GM12878 (cell line): ENCODE measurements around the gene ADAMTS1. TPM values are rescaled to one million over a fixed set of nuclear protein-coding genes. Genes with fewer than 3 reads are reported as not detected.

Experiments
- ATAC-seq: fragments of 200-7000 bp; cut with Tn5 transposase; 3 replicates; pipeline ENCODE4 v1.9.1; 2020; ENCODE audit warnings: mild to moderate bottlenecking, moderate library complexity
- BruUV-seq: library from RNA; stranded (reverse); fragments of 400-500 nt; replicated peaks from 2 replicates; lab custom pipeline; 2021; lab: Mats Ljungman, UMichigan
- CTCF ChIA-PET: fragments of 300-600 bp; sonication (Branson Sonifier 250); formaldehyde crosslinking; extraction: SDS; loops from one replicate; lab custom pipeline; 2021; ENCODE audit warnings: inconsistent platforms; lab: Yijun Ruan, JAX
- POLR2A ChIA-PET: fragments of 350-600 bp; formaldehyde crosslinking; extraction: SDS; loops from one replicate; lab custom pipeline; 2021; ENCODE audit warnings: inconsistent platforms; lab: Charles Lee
- RAD21 ChIA-PET: fragments of 300-600 bp; sonication (Branson Sonifier 250); formaldehyde crosslinking; loops from one replicate; lab custom pipeline; 2023; ENCODE audit warnings: antibody characterized with exemption; ENCODE audit not compliant: unreplicated experiment; lab: Charles Lee
- SMC1A ChIA-PET: fragments of 300-600 bp; sonication (Branson Sonifier 250); formaldehyde crosslinking; loops from one replicate; lab custom pipeline; 2023; ENCODE audit not compliant: unreplicated experiment, uncharacterized antibody; lab: Charles Lee
- DNase-seq: peaks from one replicate; pipeline ENCODE4 v3.0.0-alpha.2; 2011; ENCODE audit warnings: low read depth, low spot score
- FAIRE-seq: peaks from 3 replicates; lab custom pipeline; 2011; peaks lifted over from hg19 to GRCh38; lab: Jason Lieb, UNC
- H2AFZ ChIP-seq: 2 replicates; pipeline ENCODE4 v1.6.0; 2011; ENCODE audit warnings: low read depth, low read length, control low read depth; ENCODE audit not compliant: control insufficient read depth
- H3K27ac ChIP-seq: 2 replicates; pipeline ENCODE4 v1.5.1; 2011; ENCODE audit warnings: control low read depth; ENCODE audit not compliant: control insufficient read depth, insufficient read depth
- H3K27me3 ChIP-seq, 2 experiments: replicated peaks in 1 of 2; 2 replicates each; pipeline versions ENCODE4 v1.6.0 to v1.6.1; 2011; ENCODE audit warnings: low read length in 1 of 2; ENCODE audit not compliant: control insufficient read depth in 2 of 2, insufficient read depth in 2 of 2
- H3K36me3 ChIP-seq, 2 experiments: 2 replicates each; pipeline ENCODE4 v1.5.1; 2011; ENCODE audit warnings: low read length in 1 of 2; ENCODE audit not compliant: control insufficient read depth in 2 of 2, insufficient read depth in 2 of 2
- H3K4me1 ChIP-seq: 2 replicates; pipeline ENCODE4 v1.6.1; 2011; ENCODE audit warnings: mild to moderate bottlenecking, low read length, moderate library complexity, mixed read lengths; ENCODE audit not compliant: control insufficient read depth, insufficient read depth
- H3K4me2 ChIP-seq: 2 replicates; pipeline ENCODE4 v1.6.0; 2011; ENCODE audit warnings: control low read depth; ENCODE audit not compliant: control insufficient read depth, insufficient read depth
- H3K4me3 ChIP-seq: fragments of 200-600 bp; sonication (generic); 2 replicates; pipeline ENCODE4 v1.5.1; 2016
- H3K79me2 ChIP-seq: 2 replicates; pipeline ENCODE4 v1.6.0; 2011; ENCODE audit warnings: low read length; ENCODE audit not compliant: control insufficient read depth, insufficient read depth
- H3K9ac ChIP-seq: 2 replicates; pipeline ENCODE4 v1.8.0; 2011; ENCODE audit warnings: low read length, control low read depth, mixed read lengths; ENCODE audit not compliant: control insufficient read depth, insufficient read depth
- H3K9me3 ChIP-seq: replicated peaks from 3 replicates; pipeline ENCODE4 v1.5.1; 2011; ENCODE audit warnings: mild to moderate bottlenecking, low read length; ENCODE audit not compliant: control insufficient read depth, insufficient read depth
- H4K20me1 ChIP-seq: 2 replicates; pipeline ENCODE4 v1.6.0; 2011; ENCODE audit not compliant: control insufficient read depth, insufficient read depth
- FOXM1 ChIP-seq: IDR thresholded peaks from 2 replicates; pipeline ENCODE4 v1.6.1; 2012; ENCODE audit warnings: low read depth, mild to moderate bottlenecking, inconsistent platforms, low read length, moderate library complexity
- RB1 ChIP-seq: fragments of 450-650 bp; formaldehyde crosslinking; IDR thresholded peaks from 2 replicates; pipeline ENCODE4 v1.6.1; 2017; ENCODE audit warnings: mild to moderate bottlenecking, borderline replicate concordance
- SUZ12 ChIP-seq: fragments of 200-600 bp; sonication (generic); IDR thresholded peaks from one replicate; pipeline ENCODE4 v1.6.1; 2018; ENCODE audit warnings: antibody characterized with exemption, mild to moderate bottlenecking; ENCODE audit not compliant: unreplicated experiment
- ZNF24 ChIP-seq: fragments of 450-650 bp; IDR thresholded peaks from 2 replicates; pipeline ENCODE4 v1.6.1; 2017; ENCODE audit warnings: antibody characterized with exemption, mild to moderate bottlenecking
- WGBS: methylation state at CpG from one replicate; pipeline ENCODE4 v1.1.6; 2016; ENCODE audit warnings: low lambda C conversion rate; ENCODE audit not compliant: insufficient replicate concordance, insufficient coverage; ENCODE audit errors: missing lambda C conversion rate; 5-methylcytosine and 5-hydroxymethylcytosine counted together
- in situ Hi-C: fragments of 300-500 bp; cut with MboI; formaldehyde crosslinking; loops from 9 replicates; pipeline ENCODE4 v1.14.3; 2018; ENCODE audit warnings: mixed read lengths
- intact Hi-C: fragments of 100-400 bp; cut with micrococcal nuclease; formaldehyde crosslinking; loops from one replicate; pipeline ENCODE4 v1.14.2; 2022; ENCODE audit not compliant: unreplicated experiment
- polyA plus RNA-seq, 11 experiments: library from polyadenylated mRNA; depleted of rRNA in 4 of 11; unstranded in 6 of 11; stranded (reverse) in 5 of 11; fragments of >200 nt; fragmentation: Nextera tagmentation in 4 of 11; fragmentation: Illumina TruSeq in 1 of 11; extraction: Ambion mirVana in 4 of 11; extraction: Trizol in 1 of 11; gene quantifications; 1 replicate in 1 of 11; 2 replicates in 10 of 11; pipeline versions ENCODE4 v1.2.1 to v1.2.3, GENCODE V29; 2011 to 2016; ENCODE audit warnings: inconsistent platforms in 2 of 11, missing spikeins in 2 of 11, low read depth in 1 of 11
- total RNA-seq, 4 experiments: library from RNA; depleted of rRNA in 3 of 4; stranded (reverse); fragments of >200 nt in 3 of 4; fragmentation: Illumina TruSeq in 1 of 4; extraction: Trizol in 1 of 4; gene quantifications; 2 replicates each; pipeline versions ENCODE4 v1.2.1 to v1.2.3, GENCODE V29; 2013 to 2021

ADAMTS1 gene
- total and polyA plus RNA-seq, 10 of the 15 experiments (the other 5 are each of a cell fraction or from before 2014, with no cell fraction given), result 0.06 to 0.21 (median 0.08) TPM; not detected in 6

- 22% methylated on average over 44 of the region's 50 CpGs for WGBS
- no peak for DNase-seq
- H3K9ac ChIP-seq, result no peak overlapping the region
- ATAC-seq, result no peak
- H3K4me1 ChIP-seq, result no peaks in the 10 kb centered on the region
- SMC1A ChIA-PET, result no interaction called here
- H3K27ac ChIP-seq, result no peak overlapping the region
- no peaks in the 10 kb centered on the region for H4K20me1 ChIP-seq
- H3K79me2 ChIP-seq, result no peaks in the 10 kb centered on the region
- H2AFZ ChIP-seq, result no peak overlapping the region
- RAD21 ChIA-PET, result no interaction called here
- BruUV-seq, result no TSS peak
- H3K27me3 ChIP-seq, result no peaks in the 10 kb centered on the region
- CTCF ChIA-PET, result interaction anchor here (0.8 to 1.6 kb wide), 2 partner anchors 1899 to 1900 kb away, joined by 3 to 10 read pairs; no protein-coding TSS in a partner anchor
- no peak for FAIRE-seq
- H3K9me3 ChIP-seq, result peaks cover 3% of the 10 kb centered on the region; the same call in 1 of the 3 replicates
- H3K4me3 ChIP-seq, result no peak overlapping the region
- 0 out of 2 replicates have a peak overlapping the region, but pooled peaks have one; percentile 3 for H3K4me2 ChIP-seq
- intact Hi-C loops, result loop anchor here (5.0 to 10.0 kb wide), 3 partner anchors 1206 to 1669 kb away; no protein-coding TSS in a partner anchor
- POLR2A ChIA-PET, result no interaction called here
- in situ Hi-C loops, result no loop called here
- no peaks in the 10 kb centered on the region for H3K36me3 ChIP-seq
- no peak for TF ChIP-seq ZNF24
- TF ChIP-seq FOXM1, result no peak
- no peak for TF ChIP-seq SUZ12
These were observed 1.1 kb upstream of the ADAMTS1 start for GRCh38 chr21:26846036-26846931.

GRCh38 chr21:26845759-26846035, 488 bp upstream of the ADAMTS1 start:
- TF ChIP-seq RB1, result no peak
- peaks cover 3% of the 10 kb centered on the region; the same call in 1 of the 3 replicates for H3K9me3 ChIP-seq
- in situ Hi-C loops (no loop called here), intact Hi-C loops (loop anchor here (5.0 to 10.0 kb wide), 3 partner anchors 1207 to 1669 kb away; no protein-coding TSS in a partner anchor)
- H3K79me2 ChIP-seq, result no peaks in the 10 kb centered on the region
- BruUV-seq, result no TSS peak
- no peak overlapping the region for H3K9ac ChIP-seq
- H3K36me3 ChIP-seq, result no peaks in the 10 kb centered on the region
- H3K4me1 ChIP-seq, result no peaks in the 10 kb centered on the region
- FAIRE-seq, result no peak
- ChIA-PET SMC1A (no interaction called here), RAD21 (no interaction called here), POLR2A (no interaction called here), CTCF (interaction anchor here (0.8 kb wide), 1 partner anchor 1900 kb away, joined by 3 read pairs; no protein-coding TSS in a partner anchor)
- no peaks in the 10 kb centered on the region for H4K20me1 ChIP-seq
- no peak overlapping the region for H3K4me3 ChIP-seq
- no peak overlapping the region for H3K4me2 ChIP-seq
- no peak overlapping the region for H3K27ac ChIP-seq
- 46% methylated on average over 7 of the region's 7 CpGs for WGBS
- no peaks in the 10 kb centered on the region for H3K27me3 ChIP-seq
- DNase-seq, result no peak
- no peak overlapping the region for H2AFZ ChIP-seq
- no peak for ATAC-seq
